ENCODE measurements around the gene NMNAT2. TPM values are rescaled to one million over a fixed set of nuclear protein-coding genes. Genes with fewer than 3 reads are reported as not detected.

The NMNAT2 gene
- total RNA-seq, 1 experiment from 2014 or later = not detected

DNA sequence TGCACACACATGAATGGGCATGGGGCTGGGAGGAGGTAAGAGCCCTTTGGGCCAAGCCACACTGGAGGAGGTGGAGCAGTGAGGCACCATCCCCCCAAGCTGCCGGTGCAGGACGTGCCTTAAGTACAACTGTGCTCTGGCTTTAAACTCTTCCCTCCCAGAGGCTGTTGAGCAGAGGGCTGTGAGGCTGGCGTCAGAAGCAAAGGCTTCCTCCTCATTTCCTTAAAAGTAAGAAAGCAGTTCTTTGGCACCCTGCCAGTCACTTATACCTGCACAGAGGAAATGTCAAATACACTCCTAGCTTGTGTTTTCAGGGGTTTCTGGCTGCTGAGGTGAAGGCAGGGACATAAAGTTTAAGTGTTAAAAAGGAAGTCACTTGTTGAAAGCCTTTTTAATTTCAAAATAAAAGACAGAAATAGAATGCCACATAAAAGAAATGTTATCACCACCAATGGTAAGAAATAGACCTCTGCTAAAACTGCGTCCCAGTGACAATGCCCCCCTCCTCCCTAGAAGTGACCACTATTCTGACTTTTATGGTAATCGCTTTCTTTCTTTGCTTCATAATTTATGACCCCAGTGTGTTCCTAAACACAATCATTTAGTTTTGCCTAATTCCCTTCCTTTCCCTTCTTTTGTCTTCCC lies 199.1 kb downstream of the NMNAT2 start:
- Histone ChIP-seq H3K9me2 (ENCODE audit: insufficient read depth) (no peaks in the 10 kb centered on the region), H3K27ac (ENCODE audit: low read depth, low read length) (no peak overlapping the region), H3K9ac (ENCODE audit: low read length) (no peak overlapping the region), H3K9me3 (ENCODE audit: control insufficient read depth in 1 of 2, insufficient read depth in 1 of 2, low read depth in 1 of 2, low read length in 2 of 2) (no peaks in the 10 kb centered on the region), H3K36me3 (ENCODE audit: control insufficient read depth in 1 of 2, insufficient read depth in 2 of 2, low read length in 2 of 2) (no peaks in the 10 kb centered on the region), H3K27me3 (ENCODE audit: insufficient read depth, low read length) (no peaks in the 10 kb centered on the region), H3K4me3 (replicated peaks in 1 of 2; ENCODE audit: low read depth in 1 of 2, low read length in 2 of 2) (no peak overlapping the region), H3K4me1 (ENCODE audit: control insufficient read depth in 1 of 2, insufficient read depth in 2 of 2, low read length in 2 of 2) (no peaks in the 10 kb centered on the region), H2AFZ (ENCODE audit: low read depth, low read length, poor library complexity, severe bottlenecking) (no peak overlapping the region), H3K4me2 (ENCODE audit: low read length) (no peak overlapping the region), H4K20me1 (ENCODE audit: insufficient read depth) (no peaks in the 10 kb centered on the region), H3K79me2 (ENCODE audit: insufficient read depth, low read length) (no peaks in the 10 kb centered on the region)
- DNase-seq (ENCODE audit: low read depth, low spot score) (no peak), ATAC-seq (no peak)
- ChIA-PET RAD21 (ENCODE audit: low non-redundant PET in 1 of 2, low total read pairs in 2 of 2, uncharacterized antibody in 2 of 2, unreplicated experiment in 2 of 2) (no interaction called here), POLR2A (no interaction called here), CTCF (no interaction called here)
- no TSS peak for BruUV-seq (replicated peaks)
- TF ChIP-seq JUND (IDR thresholded peaks at IDR 0.05) (no peak), EGR1 (IDR thresholded peaks at IDR 0.05; ENCODE audit: low read depth) (no peak), TCF7L2 (IDR thresholded peaks at IDR 0.05; ENCODE audit: borderline replicate concordance, extremely low read depth, insufficient read depth, insufficient read length) (no peak), RAD21 (IDR thresholded peaks at IDR 0.05; ENCODE audit: low read depth) (no peak), CEBPB (IDR thresholded peaks at IDR 0.05; ENCODE audit: low read depth) (no peak), FOSL1 (IDR thresholded peaks at IDR 0.05; ENCODE audit: low read depth) (no peak)
- TF ChIP-seq, protein P1, sequence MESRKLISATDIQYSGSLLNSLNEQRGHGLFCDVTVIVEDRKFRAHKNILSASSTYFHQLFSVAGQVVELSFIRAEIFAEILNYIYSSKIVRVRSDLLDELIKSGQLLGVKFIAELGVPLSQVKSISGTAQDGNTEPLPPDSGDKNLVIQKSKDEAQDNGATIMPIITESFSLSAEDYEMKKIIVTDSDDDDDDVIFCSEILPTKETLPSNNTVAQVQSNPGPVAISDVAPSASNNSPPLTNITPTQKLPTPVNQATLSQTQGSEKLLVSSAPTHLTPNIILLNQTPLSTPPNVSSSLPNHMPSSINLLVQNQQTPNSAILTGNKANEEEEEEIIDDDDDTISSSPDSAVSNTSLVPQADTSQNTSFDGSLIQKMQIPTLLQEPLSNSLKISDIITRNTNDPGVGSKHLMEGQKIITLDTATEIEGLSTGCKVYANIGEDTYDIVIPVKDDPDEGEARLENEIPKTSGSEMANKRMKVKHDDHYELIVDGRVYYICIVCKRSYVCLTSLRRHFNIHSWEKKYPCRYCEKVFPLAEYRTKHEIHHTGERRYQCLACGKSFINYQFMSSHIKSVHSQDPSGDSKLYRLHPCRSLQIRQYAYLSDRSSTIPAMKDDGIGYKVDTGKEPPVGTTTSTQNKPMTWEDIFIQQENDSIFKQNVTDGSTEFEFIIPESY (IDR thresholded peaks at IDR 0.05; ENCODE audit: extremely low read depth, insufficient replicate concordance, low read length) = no peak
- intact Hi-C loops (cut with micrococcal nuclease) = no loop called here

DNA sequence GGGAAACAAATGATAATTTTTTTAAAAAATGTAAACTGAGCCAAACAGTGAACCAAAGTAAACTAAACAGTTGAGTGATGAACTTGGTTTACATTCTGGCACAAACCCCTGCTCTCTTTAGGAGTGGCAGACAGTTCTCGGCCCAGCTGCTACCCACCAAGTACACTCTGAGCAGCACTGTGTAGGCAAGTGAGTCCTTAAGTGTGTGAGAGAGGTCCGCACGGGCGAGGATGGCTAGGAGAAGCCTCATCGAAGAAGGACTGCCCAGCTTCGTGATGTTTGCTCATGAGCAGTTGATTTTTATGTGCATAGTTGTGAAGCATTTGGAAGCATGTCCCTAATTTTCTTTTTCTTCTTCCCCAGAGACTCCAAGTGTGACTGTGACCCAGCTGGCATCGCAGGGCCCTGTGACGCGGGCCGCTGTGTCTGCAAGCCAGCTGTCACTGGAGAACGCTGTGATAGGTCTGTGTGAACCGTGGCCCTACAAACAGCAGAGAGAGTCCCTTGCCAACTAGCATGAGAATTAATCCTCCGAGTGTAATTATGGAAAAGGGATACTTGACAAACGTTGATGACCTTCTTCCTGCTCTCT lies 200.1 kb downstream of the NMNAT2 start:
- POLR2A ChIA-PET = no interaction called here
- intact Hi-C loops (cut with micrococcal nuclease) = no loop called here
- Histone ChIP-seq H3K79me2 (ENCODE audit: insufficient read depth, low read length) (no peaks in the 10 kb centered on the region), H3K4me2 (ENCODE audit: low read length) (no peak overlapping the region), H3K9me2 (ENCODE audit: insufficient read depth) (no peaks in the 10 kb centered on the region), H4K20me1 (ENCODE audit: insufficient read depth) (no peaks in the 10 kb centered on the region), H2AFZ (ENCODE audit: low read depth, low read length, poor library complexity, severe bottlenecking) (no peak overlapping the region), H3K9me3 (ENCODE audit: control insufficient read depth in 1 of 2, insufficient read depth in 1 of 2, low read depth in 1 of 2, low read length in 2 of 2) (no peaks in the 10 kb centered on the region), H3K27me3 (ENCODE audit: insufficient read depth, low read length) (no peaks in the 10 kb centered on the region), H3K27ac (ENCODE audit: low read depth, low read length) (no peak overlapping the region), H3K36me3 (ENCODE audit: control insufficient read depth in 1 of 2, insufficient read depth in 2 of 2, low read length in 2 of 2) (no peaks in the 10 kb centered on the region), H3K4me3 (replicated peaks in 1 of 2; ENCODE audit: low read depth in 1 of 2, low read length in 2 of 2) (no peak overlapping the region), H3K9ac (ENCODE audit: low read length) (no peak overlapping the region), H3K4me1 (ENCODE audit: control insufficient read depth in 1 of 2, insufficient read depth in 2 of 2, low read length in 2 of 2) (no peaks in the 10 kb centered on the region)
- no TSS peak for BruUV-seq (replicated peaks)
- ATAC-seq = no peak
- CTCF ChIA-PET = no interaction called here
- DNase-seq (ENCODE audit: low read depth, low spot score) = no peak
- RAD21 ChIA-PET (ENCODE audit: low non-redundant PET in 1 of 2, low total read pairs in 2 of 2, uncharacterized antibody in 2 of 2, unreplicated experiment in 2 of 2) = no interaction called here
- TF ChIP-seq CBX3 (IDR thresholded peaks at IDR 0.05; ENCODE audit: low read depth) (no peak), JUND (IDR thresholded peaks at IDR 0.05) (no peak), EZH2phosphoT487 (IDR thresholded peaks at IDR 0.05; ENCODE audit: borderline replicate concordance) (no peak), SP1 (IDR thresholded peaks at IDR 0.05; ENCODE audit: low read depth) (no peak), RAD21 (IDR thresholded peaks at IDR 0.05; ENCODE audit: low read depth) (no peak), CEBPB (IDR thresholded peaks at IDR 0.05; ENCODE audit: low read depth) (no peak), SIN3A (IDR thresholded peaks at IDR 0.05; ENCODE audit: low read depth) (no peak)
- TF ChIP-seq, protein P2, sequence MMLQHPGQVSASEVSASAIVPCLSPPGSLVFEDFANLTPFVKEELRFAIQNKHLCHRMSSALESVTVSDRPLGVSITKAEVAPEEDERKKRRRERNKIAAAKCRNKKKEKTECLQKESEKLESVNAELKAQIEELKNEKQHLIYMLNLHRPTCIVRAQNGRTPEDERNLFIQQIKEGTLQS (IDR thresholded peaks at IDR 0.05) = no peak
- TF ChIP-seq, protein P1 (IDR thresholded peaks at IDR 0.05; ENCODE audit: extremely low read depth, insufficient replicate concordance, low read length) = no peak
- TF ChIP-seq, protein P3, sequence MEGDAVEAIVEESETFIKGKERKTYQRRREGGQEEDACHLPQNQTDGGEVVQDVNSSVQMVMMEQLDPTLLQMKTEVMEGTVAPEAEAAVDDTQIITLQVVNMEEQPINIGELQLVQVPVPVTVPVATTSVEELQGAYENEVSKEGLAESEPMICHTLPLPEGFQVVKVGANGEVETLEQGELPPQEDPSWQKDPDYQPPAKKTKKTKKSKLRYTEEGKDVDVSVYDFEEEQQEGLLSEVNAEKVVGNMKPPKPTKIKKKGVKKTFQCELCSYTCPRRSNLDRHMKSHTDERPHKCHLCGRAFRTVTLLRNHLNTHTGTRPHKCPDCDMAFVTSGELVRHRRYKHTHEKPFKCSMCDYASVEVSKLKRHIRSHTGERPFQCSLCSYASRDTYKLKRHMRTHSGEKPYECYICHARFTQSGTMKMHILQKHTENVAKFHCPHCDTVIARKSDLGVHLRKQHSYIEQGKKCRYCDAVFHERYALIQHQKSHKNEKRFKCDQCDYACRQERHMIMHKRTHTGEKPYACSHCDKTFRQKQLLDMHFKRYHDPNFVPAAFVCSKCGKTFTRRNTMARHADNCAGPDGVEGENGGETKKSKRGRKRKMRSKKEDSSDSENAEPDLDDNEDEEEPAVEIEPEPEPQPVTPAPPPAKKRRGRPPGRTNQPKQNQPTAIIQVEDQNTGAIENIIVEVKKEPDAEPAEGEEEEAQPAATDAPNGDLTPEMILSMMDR (IDR thresholded peaks at IDR 0.05 in 2 of 3, conservative IDR thresholded peaks at IDR 0.05 in 1 of 3; ENCODE audit: borderline replicate concordance in 1 of 3, insufficient read depth in 1 of 3, low read depth in 2 of 3, low read length in 2 of 3) = no peak

All from HCT116 (cell line).